NK-92 (cell line): Measurements from ENCODE around the gene TNFSF4.

ENCODE experiments used
- DNase-seq: peaks from one replicate; lab custom pipeline; 2025; ENCODE audit not compliant: unreplicated experiment; lab: John Stamatoyannopoulos, UW

TNFSF4 gene

DNA sequence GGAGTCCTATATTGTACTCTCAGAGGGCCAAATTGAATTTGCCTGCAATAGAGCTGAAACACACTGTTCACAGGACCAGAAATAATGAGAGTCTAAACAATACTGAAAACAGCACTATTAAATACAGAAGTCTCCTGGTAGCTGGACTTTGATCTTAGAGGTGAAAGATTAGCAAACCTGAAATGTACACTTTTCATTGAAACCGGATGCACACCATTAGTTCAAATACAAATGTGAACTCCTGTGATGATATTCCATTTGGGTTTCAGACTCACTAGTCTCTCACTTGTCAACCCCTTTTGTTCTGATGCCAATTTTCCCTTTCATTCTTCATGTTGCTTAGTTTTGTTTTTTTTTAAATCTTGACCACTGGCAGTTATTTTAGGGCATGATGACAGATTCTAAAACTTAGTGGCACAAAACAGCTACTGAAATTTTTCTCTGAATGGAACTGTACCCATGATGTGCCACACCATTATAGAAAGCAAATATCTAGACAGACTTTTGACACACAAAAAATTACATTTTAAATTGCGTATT, 5.9 kb upstream of the TNFSF4 start:
- DNase-seq = no peak

DNA sequence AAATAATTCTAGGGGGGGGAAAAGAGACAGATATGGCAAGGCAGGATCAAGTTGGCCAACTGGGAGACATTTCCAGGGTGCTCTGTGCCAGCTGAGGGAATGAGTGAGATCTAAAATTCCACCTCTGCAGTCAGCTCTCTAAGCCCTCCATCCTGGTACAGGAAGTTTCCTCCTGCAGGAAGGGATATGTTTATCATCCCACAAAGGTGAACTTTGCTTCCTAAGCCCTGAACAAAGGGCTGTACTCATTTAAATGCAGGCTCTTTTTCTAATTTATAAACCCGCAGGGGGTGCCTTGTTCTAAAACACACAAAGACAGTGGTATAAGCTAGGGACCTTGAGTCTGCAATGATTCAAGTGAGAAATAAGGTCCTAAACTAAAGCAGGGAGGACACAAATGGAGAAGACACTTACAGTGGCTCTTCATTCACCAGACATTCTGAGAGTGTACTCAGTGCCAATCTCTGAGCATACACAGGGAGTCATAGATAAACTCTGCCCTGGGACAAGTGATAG, 3.6 kb upstream of the TNFSF4 start:
- no peak for DNase-seq

DNA sequence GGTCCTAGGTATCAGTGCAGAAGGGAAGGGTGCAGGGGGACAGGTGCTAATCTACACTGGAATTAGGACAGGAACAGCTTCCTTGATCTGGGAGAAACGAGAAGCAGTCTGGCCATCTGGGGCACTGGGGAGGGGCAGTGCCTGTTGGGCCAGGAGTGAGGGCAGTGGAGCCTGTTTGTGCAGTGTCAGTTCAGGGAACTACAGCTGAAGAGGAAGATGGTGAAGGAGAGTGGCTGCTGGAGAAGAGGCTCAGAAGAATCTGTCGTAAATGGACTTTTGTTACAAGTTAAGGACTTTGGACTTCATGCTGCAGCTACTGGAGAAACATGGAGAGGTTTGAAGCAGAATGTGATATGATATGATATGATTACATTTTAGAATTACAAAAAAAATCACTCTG, 3.2 kb upstream of the TNFSF4 start:
- no peak for DNase-seq

DNA sequence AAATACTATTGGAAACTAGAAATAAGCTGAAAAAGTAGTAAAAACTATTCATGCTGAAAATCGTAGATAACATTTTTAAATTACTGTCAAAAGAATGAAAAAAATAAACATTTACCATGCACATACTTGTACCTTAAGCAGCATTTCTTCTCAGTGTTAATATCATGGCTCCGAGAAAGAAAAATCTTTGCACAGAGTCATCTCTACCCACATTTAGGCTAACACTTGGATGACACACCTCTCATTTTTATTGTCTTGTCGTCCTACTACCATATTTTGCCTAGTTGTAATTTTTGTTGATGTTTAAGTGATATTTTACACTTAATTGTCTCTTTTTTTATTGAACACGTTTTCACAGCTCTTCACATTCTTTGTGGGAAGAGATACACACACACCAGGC, 1.7 kb upstream of the TNFSF4 start:
- DNase-seq = no peak

DNA sequence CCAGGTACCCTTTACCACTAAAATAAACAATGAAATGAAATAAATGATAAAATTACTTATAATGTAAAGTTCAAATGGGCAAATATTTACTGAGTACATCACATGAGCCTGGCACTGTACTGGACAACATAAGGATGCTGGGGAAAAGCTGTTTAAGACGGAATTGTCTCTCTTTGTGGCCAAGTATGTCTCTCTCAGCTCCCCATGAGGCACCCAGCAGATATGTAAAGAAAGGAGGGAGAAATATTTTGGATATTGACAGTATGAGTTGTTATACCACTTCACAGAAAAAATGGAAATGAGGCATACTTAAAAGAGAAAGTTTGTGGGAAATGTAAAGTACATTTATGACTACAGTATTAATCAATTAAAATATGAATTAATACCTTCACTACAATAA, 1.0 kb upstream of the TNFSF4 start:
- no peak for DNase-seq

DNA sequence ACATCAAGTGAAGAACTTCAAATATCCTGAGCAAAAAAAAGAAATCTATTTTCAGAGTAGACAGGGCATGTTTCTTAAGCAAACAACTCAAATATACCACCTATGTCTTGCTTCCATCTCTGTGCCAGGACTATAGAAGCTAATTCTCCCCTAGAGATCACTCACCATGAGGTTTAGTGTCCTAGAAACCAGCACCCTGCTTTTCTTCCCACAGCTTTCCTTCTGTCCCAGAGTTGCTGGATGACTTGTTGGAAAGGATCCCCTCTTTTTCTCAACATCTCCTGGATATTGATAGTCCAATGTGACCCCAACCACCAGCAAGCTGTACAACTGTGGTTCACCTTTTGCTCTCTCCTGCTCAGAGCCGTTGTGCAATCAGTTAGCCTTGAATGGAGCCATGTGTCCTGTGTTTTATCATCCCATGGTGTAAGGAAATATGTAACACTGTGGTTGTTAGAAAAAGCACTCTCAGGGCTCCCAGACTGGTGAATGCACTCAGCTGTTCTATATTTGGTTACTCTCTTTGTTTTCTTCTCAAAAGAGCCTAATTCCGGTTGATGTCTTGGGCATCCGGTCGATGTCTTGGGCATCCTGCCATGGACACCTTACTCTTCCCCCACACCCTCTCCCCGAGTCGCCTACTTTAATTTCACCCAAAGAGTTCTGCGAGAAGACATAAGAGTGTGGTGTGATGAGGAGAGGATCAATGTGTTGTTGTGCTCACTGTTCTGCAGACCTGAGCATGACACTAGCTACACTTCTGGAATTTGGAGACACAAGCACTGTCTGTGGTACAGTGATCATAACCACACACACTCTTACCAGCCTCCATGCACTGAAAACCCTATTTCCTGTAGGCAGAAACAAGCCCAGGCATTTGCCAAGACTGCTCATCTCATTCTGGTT, 1.7 kb downstream of the TNFSF4 start:
- no peak for DNase-seq

DNA sequence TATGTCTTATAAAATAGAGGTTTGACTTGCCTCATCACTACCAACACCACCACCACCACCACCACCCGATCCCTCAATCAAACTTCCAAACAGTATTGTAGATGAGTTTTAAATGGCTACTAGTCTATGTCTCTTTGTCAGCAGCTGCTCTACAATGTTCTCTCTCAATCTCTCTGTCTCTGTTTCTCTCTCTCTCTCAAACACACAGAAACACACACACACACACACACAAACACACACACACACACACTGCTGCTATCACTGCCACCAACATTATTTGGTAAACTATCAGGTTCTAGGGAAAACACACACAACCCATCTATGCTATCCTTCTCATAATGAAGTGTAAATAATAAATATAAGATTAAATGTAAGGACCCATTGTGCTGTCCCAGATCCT, 2.4 kb downstream of the TNFSF4 start:
- DNase-seq = no peak

DNA sequence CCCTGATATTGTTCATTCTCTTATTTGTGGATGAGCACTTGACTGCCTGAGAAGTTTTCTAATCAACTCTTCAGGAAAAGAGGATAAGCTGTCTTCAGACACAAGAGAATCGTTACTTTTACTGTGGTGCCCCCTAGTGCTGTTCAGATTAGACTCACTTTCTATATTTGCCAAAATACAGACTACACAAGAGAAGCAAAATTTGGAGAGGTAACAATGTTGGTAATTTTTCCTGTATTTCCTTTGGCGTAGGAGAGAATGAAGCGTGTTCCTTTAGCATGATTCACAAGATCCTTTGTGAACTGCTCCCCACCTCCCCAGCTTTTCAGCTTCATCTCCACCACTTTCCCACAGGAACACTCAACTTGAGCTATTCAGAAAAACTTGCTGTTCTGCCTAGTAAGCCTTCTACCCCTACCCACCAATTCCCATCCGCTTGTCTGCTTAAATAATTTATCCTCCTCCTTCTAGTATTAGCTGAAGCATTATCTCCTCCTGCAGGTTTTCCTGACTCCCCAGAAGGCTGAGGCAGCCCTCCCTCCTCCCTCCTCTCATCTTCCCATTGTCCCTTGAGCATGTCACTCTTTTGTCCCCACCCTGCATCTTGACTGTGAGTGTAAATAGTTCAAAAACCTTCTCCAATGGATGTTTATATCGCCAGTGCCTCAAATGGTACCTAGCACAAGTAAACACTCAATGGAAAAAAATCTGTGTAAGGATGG, 4.5 kb downstream of the TNFSF4 start:
- no peak for DNase-seq

DNA sequence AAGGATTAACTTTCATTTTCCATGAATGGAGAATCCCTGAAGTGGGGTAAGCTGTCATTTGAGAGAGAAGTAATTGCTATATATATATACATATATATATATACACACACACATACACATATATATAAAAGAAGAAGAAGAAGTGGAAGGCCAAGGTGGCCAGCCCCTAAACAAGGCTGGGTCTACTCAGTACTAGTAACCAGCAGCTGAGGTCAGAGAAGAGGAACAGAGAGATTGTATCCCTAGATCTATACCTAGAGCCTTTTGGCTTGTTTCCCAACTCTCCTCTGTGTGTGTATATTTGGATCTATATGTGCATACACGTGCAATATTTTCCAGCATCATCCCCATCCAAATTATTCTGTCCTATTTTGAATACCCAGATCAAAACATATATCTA, 5.2 kb downstream of the TNFSF4 start:
- DNase-seq = no peak

DNA sequence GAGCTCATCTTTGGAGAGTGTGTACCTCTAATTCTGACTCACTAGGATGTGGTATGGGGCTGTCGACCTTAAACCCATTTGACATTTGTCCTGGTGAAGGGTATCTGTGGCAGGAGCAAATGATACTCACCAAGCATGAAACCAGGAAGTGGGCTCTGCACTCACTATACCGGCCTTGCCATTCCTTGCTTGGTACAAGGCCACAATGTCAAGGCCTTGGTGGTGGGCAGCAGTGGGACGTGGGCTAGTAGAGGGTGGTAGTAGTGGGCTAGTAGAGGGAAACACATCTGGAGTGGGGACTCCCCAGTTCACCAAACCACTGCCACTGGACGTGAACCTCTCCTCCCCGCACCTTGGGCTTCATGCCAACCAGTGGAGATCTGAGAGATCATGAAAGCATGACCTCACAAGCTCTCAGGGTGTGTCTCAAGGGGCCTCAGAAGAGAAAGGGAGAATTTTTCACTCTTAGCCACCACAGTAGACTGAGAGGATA, 11.5 kb downstream of the TNFSF4 start:
- no peak for DNase-seq

DNA sequence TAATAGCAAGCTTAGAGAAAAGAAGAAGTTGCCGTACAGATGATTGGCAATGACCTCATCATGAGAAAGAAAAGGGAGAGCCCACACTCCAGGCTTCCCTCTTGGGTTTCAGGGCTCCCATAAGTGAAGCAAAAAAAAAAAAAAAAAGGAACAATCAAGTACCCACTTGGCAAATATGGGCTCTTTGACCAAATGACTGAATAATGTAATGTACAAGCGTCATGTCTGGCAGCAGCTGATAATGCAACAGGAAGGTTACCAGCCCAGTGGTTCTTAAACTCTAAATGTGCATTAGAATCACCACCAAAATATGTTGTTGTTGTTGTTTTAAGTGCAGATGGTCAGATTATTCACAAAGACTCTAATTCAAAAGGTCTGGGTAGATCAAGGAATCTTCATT, 13.5 kb downstream of the TNFSF4 start:
- DNase-seq = no peak

DNA sequence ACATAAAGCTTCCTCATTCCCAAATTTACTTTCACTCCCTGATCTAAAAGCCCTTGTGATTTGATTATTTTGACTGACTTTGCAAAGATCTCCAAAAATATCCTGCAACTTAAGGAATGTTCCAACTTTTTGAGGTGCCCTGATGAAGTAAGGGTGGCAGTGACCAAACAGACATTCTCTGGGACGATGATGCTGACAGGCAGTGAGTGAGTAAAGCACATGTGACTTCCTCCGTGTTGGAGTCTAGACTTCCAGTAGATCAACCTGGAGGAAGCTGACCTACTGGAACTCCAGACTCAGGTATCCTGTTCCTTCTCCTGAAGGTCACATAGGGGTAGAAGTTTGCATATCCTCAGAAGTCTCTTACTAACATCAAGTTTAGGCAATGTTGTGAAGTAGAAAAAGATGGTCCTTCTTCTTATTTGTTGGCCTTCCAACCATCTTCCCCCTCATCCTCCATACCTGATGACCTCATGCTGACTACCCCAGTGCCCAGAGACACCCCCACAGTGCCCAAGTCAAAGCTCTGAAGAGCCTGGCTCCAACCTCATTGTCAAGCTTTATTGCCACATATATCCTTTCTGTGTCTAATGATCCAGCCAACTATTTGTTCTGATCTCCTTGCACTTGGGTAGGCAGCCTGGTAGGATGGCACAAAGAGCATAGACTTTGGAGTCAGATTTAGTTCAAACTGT, 16.0 kb downstream of the TNFSF4 start:
- DNase-seq = no peak

DNA sequence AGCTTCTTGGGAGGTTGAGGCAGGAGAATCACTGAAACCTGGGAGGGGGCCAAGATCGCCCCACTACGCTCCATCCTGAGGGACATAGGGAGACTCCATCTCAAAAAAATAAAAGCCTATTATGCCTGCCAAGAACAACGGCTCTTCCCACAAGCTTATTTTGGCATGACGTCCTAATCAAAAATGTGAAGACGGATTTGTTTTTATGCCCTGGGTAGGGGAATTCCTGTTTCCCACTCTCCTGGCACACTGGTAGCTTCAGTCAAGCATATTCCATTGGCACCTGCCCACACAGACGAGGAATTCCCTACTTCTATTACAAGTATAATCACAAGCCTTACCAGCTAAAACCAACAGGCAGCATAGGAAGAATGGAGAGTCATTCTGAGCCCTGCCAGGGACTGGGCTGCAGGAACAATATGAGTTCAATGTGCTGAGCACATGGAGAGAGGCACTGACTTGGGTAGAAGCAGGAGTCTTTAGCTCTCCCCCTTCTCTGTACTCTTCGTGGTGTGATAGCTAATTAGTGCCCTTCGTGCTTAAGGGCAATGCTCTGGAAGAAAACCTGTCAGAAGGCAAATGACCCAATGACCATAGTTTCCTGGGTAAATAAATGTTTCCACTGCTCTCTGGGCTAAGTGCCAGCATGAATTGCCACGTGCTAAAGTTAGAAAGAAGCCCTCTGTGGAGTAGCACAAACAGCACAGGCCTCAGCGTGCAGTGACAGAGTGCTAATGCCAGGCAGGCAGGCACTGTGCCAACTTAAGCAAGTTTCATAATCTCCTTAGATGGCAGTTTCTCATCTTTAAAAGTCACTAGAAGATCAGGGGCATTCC, 16.8 kb downstream of the TNFSF4 start:
- DNase-seq = no peak

DNA sequence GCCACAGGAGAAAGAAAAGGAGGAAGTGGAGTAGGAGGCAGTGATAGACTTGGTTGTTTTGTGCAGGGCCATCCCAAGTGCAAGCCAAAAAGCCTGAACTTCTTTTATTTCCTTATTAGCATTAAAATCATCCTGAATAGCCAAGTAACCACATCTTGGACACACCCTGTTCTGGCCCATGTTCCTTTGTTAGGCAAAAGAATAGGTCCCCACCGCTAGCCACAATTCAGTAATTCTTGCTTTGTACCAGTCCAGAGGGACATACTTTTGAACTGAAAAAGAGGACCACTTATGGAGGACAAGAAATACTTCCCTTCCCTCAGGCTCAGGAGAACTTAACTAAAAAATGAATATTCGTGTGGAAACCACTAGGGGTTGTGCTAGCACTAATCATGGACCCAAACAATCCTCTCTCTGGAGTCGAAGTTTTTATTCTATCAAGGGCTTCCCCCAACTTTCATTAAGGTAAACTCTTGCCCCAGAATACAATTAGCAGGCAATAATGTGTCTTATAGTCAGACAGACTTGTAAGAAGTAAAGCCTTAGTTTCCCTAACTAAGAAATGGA, 19.4 kb downstream of the TNFSF4 start:
- no peak for DNase-seq

DNA sequence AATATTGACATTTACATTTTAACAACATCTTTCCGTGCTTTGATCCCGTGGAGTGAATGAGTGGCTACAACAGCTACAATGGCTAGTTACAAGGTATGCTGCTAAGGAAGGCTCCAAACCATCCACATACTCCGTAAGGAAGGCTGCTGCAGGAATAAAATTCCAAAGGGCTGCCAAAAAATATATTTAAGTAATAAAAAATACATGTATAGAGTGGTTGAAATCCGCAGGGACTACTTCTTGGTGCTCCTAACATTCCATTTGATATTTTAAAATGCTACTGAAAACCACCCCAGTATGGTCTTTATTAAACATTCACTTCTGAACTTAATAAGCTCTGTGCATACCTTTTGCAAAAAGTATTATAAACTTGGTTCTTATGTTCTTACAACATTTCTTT, 25.3 kb downstream of the TNFSF4 start:
- no peak for DNase-seq

DNA sequence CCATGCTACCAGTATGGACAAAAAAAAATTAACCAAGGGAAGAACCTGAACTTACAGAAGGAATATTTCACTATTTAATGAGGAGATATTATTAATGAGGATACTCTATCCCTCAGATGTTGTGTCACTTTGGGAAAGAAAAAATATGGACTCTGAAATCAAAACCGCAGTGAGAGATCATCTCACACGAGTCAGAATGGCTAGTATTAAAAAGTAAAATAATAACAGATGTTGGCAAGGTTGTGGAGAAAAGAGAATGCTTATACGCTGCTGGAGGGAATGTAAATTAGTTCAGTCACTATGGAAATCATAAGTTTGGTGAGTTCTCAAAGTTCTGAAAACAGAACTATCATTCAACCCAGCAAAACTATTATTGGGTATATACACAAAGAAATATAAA, 30.9 kb downstream of the TNFSF4 start:
- DNase-seq = no peak

DNA sequence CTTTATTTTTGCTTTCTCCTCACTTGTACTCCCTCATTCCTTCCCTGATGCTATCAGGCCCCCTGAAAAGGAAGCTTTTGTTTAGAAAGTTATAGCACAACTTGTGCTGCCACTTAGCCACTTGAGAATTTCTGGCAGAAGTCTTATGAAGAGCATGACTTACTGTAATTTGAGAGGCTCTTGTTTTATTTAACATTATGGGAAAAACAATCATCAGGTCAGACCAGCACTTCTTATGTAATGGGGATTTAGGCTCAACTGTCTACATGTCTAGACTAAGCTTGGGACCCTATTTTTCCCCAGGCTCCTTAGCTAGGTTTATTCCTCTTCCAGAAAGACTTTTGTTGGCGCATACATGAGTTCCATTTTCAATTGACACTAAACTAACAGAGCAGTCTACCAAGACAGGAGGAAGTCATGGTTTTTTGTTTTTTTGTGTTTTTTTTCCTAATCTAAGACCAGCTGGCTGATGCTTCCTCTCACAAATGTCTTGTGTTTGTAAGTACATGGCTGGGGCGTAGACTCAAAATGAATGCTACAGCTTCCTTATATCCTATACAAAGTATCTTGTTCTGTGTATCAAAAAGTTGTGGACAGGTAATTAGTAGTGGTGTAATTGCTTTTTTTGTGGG, 31.5 kb downstream of the TNFSF4 start:
- no peak for DNase-seq

DNA sequence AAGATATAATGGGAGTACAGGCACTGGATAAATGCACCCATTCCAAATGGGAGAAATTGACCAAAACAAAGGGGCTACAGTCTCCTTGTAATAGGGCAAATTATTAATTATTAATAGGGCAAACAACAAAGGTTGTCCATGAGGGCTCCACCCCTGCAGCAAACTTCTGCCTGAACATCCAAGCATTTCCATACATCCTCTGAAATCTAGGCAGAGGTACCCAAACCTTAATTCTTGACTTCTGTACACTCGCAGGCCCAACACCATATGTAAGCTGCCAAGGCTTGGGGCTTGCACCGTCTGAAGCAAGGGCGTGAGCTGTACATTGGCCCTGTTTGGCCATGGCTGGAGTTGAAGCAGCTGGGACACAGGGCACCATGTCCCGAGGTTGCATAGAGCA, 33.7 kb downstream of the TNFSF4 start:
- no peak for DNase-seq

DNA sequence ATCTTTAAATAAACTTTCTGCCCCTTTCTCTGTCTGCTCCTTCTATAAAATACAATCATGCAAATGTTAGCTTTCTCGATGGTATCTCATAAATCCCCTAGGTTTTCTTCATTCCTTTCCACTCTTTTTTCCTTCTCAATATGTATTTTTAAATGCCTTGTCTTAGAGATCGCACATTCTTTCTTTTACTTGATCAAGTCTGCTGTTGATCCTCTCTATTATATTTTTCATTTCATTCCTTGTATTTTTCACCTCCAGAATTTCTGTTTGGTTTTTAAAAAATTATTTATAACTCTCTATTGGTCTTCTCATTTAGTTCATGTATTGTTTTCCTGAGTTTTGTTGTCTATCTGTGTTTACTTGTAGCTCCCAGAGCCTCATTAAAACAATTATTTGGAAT, 36.0 kb downstream of the TNFSF4 start:
- DNase-seq = no peak

DNA sequence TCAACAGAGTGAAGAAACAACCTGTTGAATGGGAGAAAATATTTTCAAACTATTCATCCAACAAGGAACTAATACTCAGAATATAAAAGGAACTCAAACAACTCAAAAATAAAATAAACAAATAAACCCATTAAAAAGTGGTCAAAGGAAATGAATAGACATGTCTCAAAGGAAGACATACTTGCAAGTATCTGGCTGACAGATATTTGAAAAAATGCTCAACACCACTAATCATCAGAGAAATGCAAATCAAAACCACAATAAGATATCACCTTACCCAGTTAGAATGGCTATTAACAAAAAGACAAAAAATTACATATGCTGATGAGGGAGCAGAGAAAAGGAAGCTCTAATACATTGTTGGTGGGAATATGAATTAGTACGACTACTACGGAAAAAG, 38.2 kb downstream of the TNFSF4 start:
- no peak for DNase-seq
